ENCODE results near the gene FAM83C. TPM values are rescaled to one million over a fixed set of nuclear protein-coding genes. Genes with fewer than 3 reads are reported as not detected.
A peak's percentile ranks its signal among the peaks of the same experiment; 100 is the strongest.

Gene FAM83C
- polyA plus RNA-seq, 1 of the 3 experiments (the other 2 are of a cell fraction), result not detected

GRCh38 chr20:35311822-35312221 lies 19.6 kb upstream of the FAM83C start:
- Histone ChIP-seq H3K9ac (peak overlapping the region; percentile 37; the same call in 1 of the 2 replicates), H3K4me3 (ENCODE audit: low read depth in 2 of 2, low read length in 1 of 2) (no peak overlapping the region), H3K9me2 (no peaks in the 10 kb centered on the region), H2AFZ (ENCODE audit: low read depth) (no peak overlapping the region), H3K4me1 (ENCODE audit: control insufficient read depth in 1 of 2, insufficient read depth in 2 of 2, low read depth in 1 of 2, low read length in 1 of 2) (peaks cover 16 to 39% of the 10 kb centered on the region in 2 experiments; a peak in 3 of 4 replicates), H3K79me2 (ENCODE audit: insufficient read depth) (no peaks in the 10 kb centered on the region), H4K20me1 (ENCODE audit: insufficient read depth) (no peaks in the 10 kb centered on the region), H3K27me3 (ENCODE audit: insufficient read depth) (no peaks in the 10 kb centered on the region), H3K4me2 (peak overlapping the region; percentile 31; the same call in 1 of the 2 replicates), H3F3A (replicated peaks; ENCODE audit: insufficient read depth) (peaks cover 46% of the 10 kb centered on the region), H3K36me3 (replicated peaks in 1 of 2; ENCODE audit: control insufficient read depth in 1 of 2, insufficient read depth in 2 of 2, low read length in 1 of 2) (no peaks in the 10 kb centered on the region), H3K9me3 (no peaks in the 10 kb centered on the region), H3K27ac (ENCODE audit: low read depth in 2 of 2, low read length in 1 of 2) (peak overlapping the region; percentile 64 to 89; a peak in 3 of 4 replicates)
- no peak for DNase-seq
- 80% methylated on average over 5 of the region's 5 CpGs for WGBS (ENCODE audit: low lambda C conversion rate)
- TF ChIP-seq FOSL2 (IDR thresholded peaks at IDR 0.05; ENCODE audit: borderline replicate concordance, low read depth) (no peak), NFIC (IDR thresholded peaks at IDR 0.05; ENCODE audit: borderline replicate concordance) (no peak), RXRA (IDR thresholded peaks at IDR 0.05; ENCODE audit: borderline replicate concordance, low read depth) (no peak), RAD21 (IDR thresholded peaks at IDR 0.05; ENCODE audit: low read length) (no peak), YY1 (IDR thresholded peaks at IDR 0.05; ENCODE audit: low read depth) (no peak), JUND (IDR thresholded peaks at IDR 0.05) (no peak)
- TF ChIP-seq, protein P1, sequence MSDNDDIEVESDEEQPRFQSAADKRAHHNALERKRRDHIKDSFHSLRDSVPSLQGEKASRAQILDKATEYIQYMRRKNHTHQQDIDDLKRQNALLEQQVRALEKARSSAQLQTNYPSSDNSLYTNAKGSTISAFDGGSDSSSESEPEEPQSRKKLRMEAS (IDR thresholded peaks at IDR 0.05; ENCODE audit: low read depth), result no peak
- TF ChIP-seq, protein P2, sequence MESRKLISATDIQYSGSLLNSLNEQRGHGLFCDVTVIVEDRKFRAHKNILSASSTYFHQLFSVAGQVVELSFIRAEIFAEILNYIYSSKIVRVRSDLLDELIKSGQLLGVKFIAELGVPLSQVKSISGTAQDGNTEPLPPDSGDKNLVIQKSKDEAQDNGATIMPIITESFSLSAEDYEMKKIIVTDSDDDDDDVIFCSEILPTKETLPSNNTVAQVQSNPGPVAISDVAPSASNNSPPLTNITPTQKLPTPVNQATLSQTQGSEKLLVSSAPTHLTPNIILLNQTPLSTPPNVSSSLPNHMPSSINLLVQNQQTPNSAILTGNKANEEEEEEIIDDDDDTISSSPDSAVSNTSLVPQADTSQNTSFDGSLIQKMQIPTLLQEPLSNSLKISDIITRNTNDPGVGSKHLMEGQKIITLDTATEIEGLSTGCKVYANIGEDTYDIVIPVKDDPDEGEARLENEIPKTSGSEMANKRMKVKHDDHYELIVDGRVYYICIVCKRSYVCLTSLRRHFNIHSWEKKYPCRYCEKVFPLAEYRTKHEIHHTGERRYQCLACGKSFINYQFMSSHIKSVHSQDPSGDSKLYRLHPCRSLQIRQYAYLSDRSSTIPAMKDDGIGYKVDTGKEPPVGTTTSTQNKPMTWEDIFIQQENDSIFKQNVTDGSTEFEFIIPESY (IDR thresholded peaks at IDR 0.05; ENCODE audit: borderline replicate concordance, low read depth), result no peak
- CTCF ChIA-PET, result interaction anchor here (0.6 to 3.3 kb wide), 2 partner anchors 9 to 655 kb away, joined by 3 to 14 read pairs; no protein-coding TSS in a partner anchor
- POLR2A ChIA-PET, result no interaction called here

DNA sequence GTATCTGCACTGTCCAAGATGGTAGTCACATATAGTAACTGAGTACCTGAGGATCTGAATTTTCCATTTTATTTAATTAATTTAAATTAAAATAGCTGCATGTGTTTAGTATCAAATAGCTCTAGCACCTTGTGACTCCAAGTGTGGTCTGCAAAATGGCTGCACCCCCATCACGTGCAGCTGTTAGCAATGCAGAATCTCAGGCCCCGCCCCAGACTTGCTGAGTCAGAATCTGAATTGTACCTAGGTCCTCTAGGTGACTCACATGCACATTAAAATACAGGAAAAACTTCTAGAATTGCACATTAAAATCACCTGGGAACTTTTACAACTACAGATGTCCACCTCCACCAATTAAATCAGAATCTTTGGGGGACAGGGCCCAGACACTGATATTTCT lies 19.2 kb upstream of the FAM83C start:
- Histone ChIP-seq H3K27me3 (ENCODE audit: insufficient read depth) (no peaks in the 10 kb centered on the region), H3K4me1 (ENCODE audit: control insufficient read depth in 1 of 2, insufficient read depth in 2 of 2, low read depth in 1 of 2, low read length in 1 of 2) (peaks cover 20 to 43% of the 10 kb centered on the region in 2 experiments; a peak in 3 of 4 replicates), H3K9ac (peak overlapping the region; percentile 37; the same call in 1 of the 2 replicates), H3K9me3 (no peaks in the 10 kb centered on the region), H3K9me2 (no peaks in the 10 kb centered on the region), H3F3A (replicated peaks; ENCODE audit: insufficient read depth) (peaks cover 49% of the 10 kb centered on the region), H2AFZ (ENCODE audit: low read depth) (no peak overlapping the region), H3K79me2 (ENCODE audit: insufficient read depth) (no peaks in the 10 kb centered on the region), H3K27ac (ENCODE audit: low read depth in 2 of 2, low read length in 1 of 2) (peak overlapping the region; percentile 64 to 89; a peak in 3 of 4 replicates), H3K4me2 (peak overlapping the region; percentile 31; the same call in 1 of the 2 replicates), H3K36me3 (replicated peaks in 1 of 2; ENCODE audit: control insufficient read depth in 1 of 2, insufficient read depth in 2 of 2, low read length in 1 of 2) (no peaks in the 10 kb centered on the region), H4K20me1 (ENCODE audit: insufficient read depth) (no peaks in the 10 kb centered on the region), H3K4me3 (ENCODE audit: low read depth in 2 of 2, low read length in 1 of 2) (no peak overlapping the region)
- TF ChIP-seq YY1 (IDR thresholded peaks at IDR 0.05; ENCODE audit: low read depth), result peak; percentile 59; the same call in 1 of the 2 replicates
- TF ChIP-seq, protein P3, sequence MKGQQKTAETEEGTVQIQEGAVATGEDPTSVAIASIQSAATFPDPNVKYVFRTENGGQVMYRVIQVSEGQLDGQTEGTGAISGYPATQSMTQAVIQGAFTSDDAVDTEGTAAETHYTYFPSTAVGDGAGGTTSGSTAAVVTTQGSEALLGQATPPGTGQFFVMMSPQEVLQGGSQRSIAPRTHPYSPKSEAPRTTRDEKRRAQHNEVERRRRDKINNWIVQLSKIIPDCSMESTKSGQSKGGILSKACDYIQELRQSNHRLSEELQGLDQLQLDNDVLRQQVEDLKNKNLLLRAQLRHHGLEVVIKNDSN (IDR thresholded peaks at IDR 0.05; ENCODE audit: borderline replicate concordance, low read depth), result peak; percentile 74
- TF ChIP-seq FOSL2 (IDR thresholded peaks at IDR 0.05; ENCODE audit: borderline replicate concordance, low read depth), result peak; percentile 49; the same call in 1 of the 2 replicates
- TF ChIP-seq, protein P1 (IDR thresholded peaks at IDR 0.05; ENCODE audit: low read depth), result peak; percentile 55
- no peak for TF ChIP-seq NRF1 (IDR thresholded peaks at IDR 0.05; ENCODE audit: low read depth, low read length)
- TF ChIP-seq PBX3 (IDR thresholded peaks at IDR 0.05), result no peak
- ChIA-PET CTCF (interaction anchor here (0.6 to 16.5 kb wide), 2 partner anchors 131 to 656 kb away, joined by 3 to 323 read pairs; partner anchors contain the start of gene GDF5), POLR2A (no interaction called here)
- no peak for DNase-seq
- 60% methylated on average over 2 of the region's 2 CpGs for WGBS (ENCODE audit: low lambda C conversion rate)

Data from SK-N-SH (cell line).